ENCODE data around the gene METTL27. TPM values are rescaled to one million over a fixed set of nuclear protein-coding genes. Genes with fewer than 3 reads are reported as not detected.
"Not testable (repeated sequence)": the region's sequence is repeated elsewhere in the genome, so short reads cannot be mapped to it uniquely, and the experiment has no call there.

The METTL27 gene
- total RNA-seq, 2 donors from 2014 or later = 0.90 to 5.1 TPM

GRCh38 chr7:73796656-73797055, 45.7 kb downstream of the METTL27 start:
- intact Hi-C loops (cut with DNase I) = not testable (repeated sequence)

GRCh38 chr7:73795188-73795587, 47.1 kb downstream of the METTL27 start:
- intact Hi-C loops (cut with DNase I) = not testable (repeated sequence)

More at GRCh38 chr7:73796656-73797055, 45.7 kb downstream of the METTL27 start:
- not testable (repeated sequence) for DNase-seq (ENCODE audit: low spot score)

GRCh38 chr7:73791170-73791690, 51.1 kb downstream of the METTL27 start:
- intact Hi-C loops (cut with DNase I); DNase-seq (ENCODE audit: low spot score): not testable (repeated sequence)

More at GRCh38 chr7:73795188-73795587, 47.1 kb downstream of the METTL27 start:
- DNase-seq (ENCODE audit: low spot score) = not testable (repeated sequence)

- no peak for DNase-seq (ENCODE audit: low spot score)
- intact Hi-C loops (cut with DNase I) = no loop called here
Observed at GRCh38 chr7:73789051-73789450, 53.3 kb downstream of the METTL27 start.

GRCh38 chr7:73787786-73788048, 54.6 kb downstream of the METTL27 start:
- intact Hi-C loops (cut with DNase I); DNase-seq (ENCODE audit: low spot score): not testable (repeated sequence)

GRCh38 chr7:73786588-73786987, 55.7 kb downstream of the METTL27 start:
- intact Hi-C loops (cut with DNase I) = no loop called here
- DNase-seq (ENCODE audit: low spot score) = no peak

Other genes starting within 250 kb of the METTL27 start
- gene MLXIPL, start 218.0 kb downstream of the METTL27 start, total RNA-seq = 10 to 100 TPM in 1 of 2 donors, 1 to 10 TPM in 1; 3.3 to 14.0 TPM
- gene VPS37D, start 174.7 kb downstream of the METTL27 start, total RNA-seq = 1 to 10 TPM; 1.2 to 2.0 TPM
- gene DNAJC30, start 159.1 kb downstream of the METTL27 start, total RNA-seq = 1 to 10 TPM; 6.2 to 7.7 TPM
- gene BUD23, start 158.9 kb downstream of the METTL27 start, total RNA-seq = 10 to 100 TPM; 44.6 to 46.6 TPM
- 1 to 10 TPM; 3.4 to 4.0 TPM for gene STX1A, start 122.8 kb downstream of the METTL27 start, total RNA-seq
- 1 to 10 TPM; 7.0 to 7.1 TPM for gene ABHD11, start 103.7 kb downstream of the METTL27 start, total RNA-seq
- gene CLDN3, start 72.2 kb downstream of the METTL27 start, total RNA-seq = not detected
- gene CLDN4, start 11.5 kb downstream of the METTL27 start, total RNA-seq = under 1 TPM; 0.38 to 0.97 TPM
- not detected for gene TMEM270, start 18.6 kb upstream of the METTL27 start, total RNA-seq
- 100 to 1,000 TPM; 354 to 999 TPM for gene ELN, start 185.7 kb upstream of the METTL27 start, total RNA-seq
- 10 to 100 TPM; 19.4 to 22.3 TPM for gene LIMK1, start 241.3 kb upstream of the METTL27 start, total RNA-seq